H9 (cell line): ENCODE results near the gene BPIFA1. TPM values are rescaled to one million over a fixed set of nuclear protein-coding genes. Genes with fewer than 3 reads are reported as not detected.

Source experiments
- DNase-seq: peaks from one replicate; pipeline ENCODE4 v3.0.0-alpha.2; 2017
- H2AFZ ChIP-seq: one replicate; pipeline ENCODE4 v1.6.1; 2013; ENCODE audit warnings: mild to moderate bottlenecking, low read length, control low read depth, moderate library complexity
- H2AK5ac ChIP-seq: 2 replicates; pipeline ENCODE4 v1.6.1; 2013; ENCODE audit warnings: low read length, control low read depth, mixed read lengths; ENCODE audit not compliant: insufficient read length
- H2BK120ac ChIP-seq: one replicate; pipeline ENCODE4 v1.6.1; 2013; ENCODE audit warnings: low read depth, mild to moderate bottlenecking, low read length, control low read depth, inconsistent platforms; ENCODE audit not compliant: poor library complexity, severe bottlenecking
- H2BK12ac ChIP-seq: 2 replicates; pipeline ENCODE4 v1.6.1; 2013; ENCODE audit warnings: low read length, control low read depth, mixed read lengths, low read depth; ENCODE audit not compliant: insufficient read length
- H2BK15ac ChIP-seq: 2 replicates; pipeline ENCODE4 v1.6.1; 2013; ENCODE audit warnings: low read depth, low read length, control low read depth
- H2BK20ac ChIP-seq: one replicate; pipeline ENCODE4 v1.6.1; 2013; ENCODE audit warnings: low read depth, mild to moderate bottlenecking, low read length, control low read depth, inconsistent platforms; ENCODE audit not compliant: poor library complexity, severe bottlenecking
- H2BK5ac ChIP-seq: 2 replicates; pipeline ENCODE4 v1.6.1; 2013; ENCODE audit warnings: low read length, control low read depth, mixed read lengths; ENCODE audit not compliant: insufficient read length
- H3K14ac ChIP-seq: 2 replicates; pipeline ENCODE4 v1.6.1; 2013; ENCODE audit warnings: low read length, control low read depth; ENCODE audit not compliant: insufficient read depth
- H3K18ac ChIP-seq: 2 replicates; pipeline ENCODE4 v1.6.1; 2013; ENCODE audit warnings: low read depth, mild to moderate bottlenecking, mixed read lengths, low read length, control low read depth; ENCODE audit not compliant: insufficient read length
- H3K23ac ChIP-seq: 2 replicates; pipeline ENCODE4 v1.6.1; 2013; ENCODE audit warnings: low read length, control low read depth, mixed read lengths, low read depth; ENCODE audit not compliant: insufficient read length
- H3K23me2 ChIP-seq: 2 replicates; pipeline ENCODE4 v1.6.1; 2013; ENCODE audit warnings: low read depth, mild to moderate bottlenecking, mixed read lengths, low read length, control low read depth; ENCODE audit not compliant: insufficient read length, poor library complexity, severe bottlenecking
- H3K27ac ChIP-seq: 2 replicates; pipeline ENCODE4 v1.5.1; 2013; ENCODE audit warnings: low read length, control low read depth, mixed read lengths, low read depth; ENCODE audit not compliant: insufficient read length
- H3K27me3 ChIP-seq: 2 replicates; pipeline ENCODE4 v1.6.1; 2013; ENCODE audit warnings: low read length, control low read depth, inconsistent platforms; ENCODE audit not compliant: insufficient read depth
- H3K4ac ChIP-seq: 2 replicates; pipeline ENCODE4 v1.6.1; 2013; ENCODE audit warnings: low read depth, mild to moderate bottlenecking, control low read depth, inconsistent platforms, low read length, moderate library complexity
- H3K4me1 ChIP-seq: 2 replicates; pipeline ENCODE4 v1.6.1; 2013; ENCODE audit warnings: low read length, control low read depth, inconsistent platforms; ENCODE audit not compliant: insufficient read depth
- H3K4me2 ChIP-seq: 2 replicates; pipeline ENCODE4 v1.6.1; 2013; ENCODE audit warnings: low read length, control low read depth, mixed read lengths; ENCODE audit not compliant: insufficient read length, insufficient read depth
- H3K56ac ChIP-seq: 2 replicates; pipeline ENCODE4 v1.6.1; 2013; ENCODE audit warnings: low read depth, mild to moderate bottlenecking, mixed read lengths, low read length, control low read depth; ENCODE audit not compliant: insufficient read length
- H3K79me1 ChIP-seq: 2 replicates; pipeline ENCODE4 v1.6.1; 2013; ENCODE audit warnings: low read depth, mild to moderate bottlenecking, moderate library complexity, low read length, control low read depth, inconsistent platforms; ENCODE audit not compliant: insufficient read depth, poor library complexity, severe bottlenecking
- H3K79me2 ChIP-seq: 2 replicates; pipeline ENCODE4 v1.6.1; 2013; ENCODE audit warnings: low read length, control low read depth, inconsistent platforms; ENCODE audit not compliant: insufficient read depth
- H3K9ac ChIP-seq: 2 replicates; pipeline ENCODE4 v1.6.1; 2013; ENCODE audit warnings: low read length, control low read depth, mixed read lengths; ENCODE audit not compliant: insufficient read length; ENCODE audit errors: extremely low read depth
- H3K9me3 ChIP-seq: one replicate; pipeline ENCODE4 v1.6.1; 2013; ENCODE audit warnings: low read depth, low read length, inconsistent platforms; ENCODE audit not compliant: control insufficient read depth
- H3T11ph ChIP-seq: one replicate; pipeline ENCODE4 v1.6.1; 2013; ENCODE audit warnings: mild to moderate bottlenecking, low read length, control low read depth, inconsistent platforms
- H4K20me1 ChIP-seq: one replicate; pipeline ENCODE4 v1.6.1; 2013; ENCODE audit not compliant: control insufficient read depth, insufficient read length, insufficient read depth
- H4K5ac ChIP-seq: 2 replicates; pipeline ENCODE4 v1.6.1; 2013; ENCODE audit warnings: low read depth, mild to moderate bottlenecking, mixed read lengths, low read length, control low read depth; ENCODE audit not compliant: insufficient read length
- H4K8ac ChIP-seq: replicated peaks from 2 replicates; pipeline ENCODE4 v1.6.1; 2013; ENCODE audit warnings: low read length, control low read depth, mixed read lengths, low read depth; ENCODE audit not compliant: insufficient read length
- H4K91ac ChIP-seq: 2 replicates; pipeline ENCODE4 v1.6.1; 2013; ENCODE audit warnings: low read depth, mild to moderate bottlenecking, moderate library complexity, mixed read lengths, low read length, control low read depth; ENCODE audit not compliant: insufficient read length
- H3K27ac Mint-ChIP-seq, 3 experiments: 2 replicates in 2 of 3; 3 replicates in 1 of 3; pipeline ENCODE4 v1.8.0; 2020 to 2021; ENCODE audit warnings: mixed read lengths in 3 of 3, mild to moderate bottlenecking in 1 of 3, moderate library complexity in 1 of 3
- H3K27me3 Mint-ChIP-seq: 2 replicates; pipeline ENCODE4 v1.8.0; 2021; ENCODE audit warnings: low read depth, mild to moderate bottlenecking, moderate library complexity, mixed read lengths
- H3K36me3 Mint-ChIP-seq, 3 experiments: 2 replicates in 2 of 3; 3 replicates in 1 of 3; pipeline ENCODE4 v1.8.0; 2020 to 2021; ENCODE audit warnings: low read depth in 3 of 3, mixed read lengths in 3 of 3; ENCODE audit not compliant: insufficient read depth in 1 of 3
- H3K4me1 Mint-ChIP-seq, 2 experiments: 2 replicates each; pipeline ENCODE4 v1.8.0; 2020; ENCODE audit warnings: mixed read lengths in 2 of 2
- H3K4me3 Mint-ChIP-seq, 2 experiments: 2 replicates in 1 of 2; 3 replicates in 1 of 2; pipeline ENCODE4 v1.8.0; 2020 to 2021; ENCODE audit warnings: mild to moderate bottlenecking in 2 of 2, mixed read lengths in 2 of 2, moderate library complexity in 1 of 2
- H3K9me3 Mint-ChIP-seq, 2 experiments: 2 replicates in 1 of 2; 3 replicates in 1 of 2; pipeline ENCODE4 v1.8.0; 2020; ENCODE audit warnings: mild to moderate bottlenecking in 2 of 2, mixed read lengths in 2 of 2, moderate library complexity in 1 of 2
- WGBS: extraction: QIAGEN DNeasy Blood & Tissue Kit; methylation state at CpG from one replicate; pipeline ENCODE4 v1.1.7; 2013; ENCODE audit warnings: missing lambda C conversion rate, low lambda C conversion rate, mixed read lengths; ENCODE audit not compliant: insufficient read length; ENCODE audit errors: extremely low coverage; 5-methylcytosine and 5-hydroxymethylcytosine counted together
- total RNA-seq: library from RNA; stranded (reverse); gene quantifications from 2 replicates; pipeline ENCODE4 v1.2.1, GENCODE V29; 2021
- TF ChIP-seq, protein P1 (sequence below): fragments of 200-600 bp; sonication (generic); conservative IDR thresholded peaks from 3 replicates; pipeline ENCODE4 v1.8.0; 2021; ENCODE audit warnings: antibody characterized with exemption, mild to moderate bottlenecking

The BPIFA1 gene
- total RNA-seq, 1 experiment from 2014 or later = not detected

DNA sequence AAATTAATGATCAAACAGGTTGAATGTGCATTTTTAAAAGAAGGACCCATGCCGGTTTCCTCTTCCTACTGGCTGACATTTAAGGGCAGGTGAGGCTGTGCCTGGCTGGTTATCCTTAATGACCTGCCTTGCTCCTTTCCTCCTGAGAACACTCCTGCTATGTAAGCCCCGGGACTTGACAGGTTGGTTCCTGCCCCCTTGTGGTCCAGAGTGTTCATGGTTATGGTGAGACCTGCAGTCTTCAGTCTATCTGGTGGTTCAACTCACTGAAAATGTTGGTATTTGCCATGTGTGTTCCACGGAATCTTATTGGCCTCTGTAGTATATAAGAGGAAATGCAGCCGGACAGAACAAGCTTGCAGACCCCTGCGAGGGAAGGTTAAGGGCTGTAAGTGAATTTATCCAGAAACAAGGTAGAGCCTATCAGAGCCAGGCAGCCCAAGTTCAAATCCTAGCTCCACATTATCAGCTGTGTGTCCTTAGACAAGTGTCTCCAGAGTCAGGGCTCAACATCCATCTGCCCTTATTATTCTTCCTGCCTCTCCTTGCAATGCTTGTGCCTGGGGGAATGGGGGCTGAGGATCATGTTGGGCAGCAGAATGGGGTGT lies 23.9 kb upstream of the BPIFA1 start:
- Histone ChIP-seq H3K9me3 (no peaks in the 10 kb centered on the region), H3K4me1 (no peaks in the 10 kb centered on the region), H3K4me2 (no peak overlapping the region), H3K14ac (no peak overlapping the region), H4K8ac (no peak overlapping the region), H3K23ac (no peak overlapping the region), H2AK5ac (no peak overlapping the region), H3K27me3 (no peaks in the 10 kb centered on the region; the same call in 1 of the 2 replicates), H2BK20ac (no peak overlapping the region), H3K23me2 (no peaks in the 10 kb centered on the region), H3K9ac (no peak overlapping the region), H4K91ac (no peak overlapping the region), H3K56ac (no peak overlapping the region), H3T11ph (no peak overlapping the region), H3K18ac (no peak overlapping the region), H3K27ac (no peak overlapping the region), H2BK120ac (no peak overlapping the region), H4K20me1 (no peaks in the 10 kb centered on the region), H2BK5ac (no peak overlapping the region), H3K79me2 (no peaks in the 10 kb centered on the region), H2BK15ac (no peak overlapping the region), H4K5ac (no peak overlapping the region), H2AFZ (no peak overlapping the region), H2BK12ac (no peak overlapping the region), H3K4ac (no peak overlapping the region), H3K79me1 (no peaks in the 10 kb centered on the region)
- peaks cover 49% of the 10 kb centered on the region for H3K27me3 Mint-ChIP-seq
- TF ChIP-seq, protein P1, sequence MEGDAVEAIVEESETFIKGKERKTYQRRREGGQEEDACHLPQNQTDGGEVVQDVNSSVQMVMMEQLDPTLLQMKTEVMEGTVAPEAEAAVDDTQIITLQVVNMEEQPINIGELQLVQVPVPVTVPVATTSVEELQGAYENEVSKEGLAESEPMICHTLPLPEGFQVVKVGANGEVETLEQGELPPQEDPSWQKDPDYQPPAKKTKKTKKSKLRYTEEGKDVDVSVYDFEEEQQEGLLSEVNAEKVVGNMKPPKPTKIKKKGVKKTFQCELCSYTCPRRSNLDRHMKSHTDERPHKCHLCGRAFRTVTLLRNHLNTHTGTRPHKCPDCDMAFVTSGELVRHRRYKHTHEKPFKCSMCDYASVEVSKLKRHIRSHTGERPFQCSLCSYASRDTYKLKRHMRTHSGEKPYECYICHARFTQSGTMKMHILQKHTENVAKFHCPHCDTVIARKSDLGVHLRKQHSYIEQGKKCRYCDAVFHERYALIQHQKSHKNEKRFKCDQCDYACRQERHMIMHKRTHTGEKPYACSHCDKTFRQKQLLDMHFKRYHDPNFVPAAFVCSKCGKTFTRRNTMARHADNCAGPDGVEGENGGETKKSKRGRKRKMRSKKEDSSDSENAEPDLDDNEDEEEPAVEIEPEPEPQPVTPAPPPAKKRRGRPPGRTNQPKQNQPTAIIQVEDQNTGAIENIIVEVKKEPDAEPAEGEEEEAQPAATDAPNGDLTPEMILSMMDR = peak; percentile 88
- H3K4me1 Mint-ChIP-seq = peaks cover 2 to 4% of the 10 kb centered on the region in 2 experiments; a peak in 2 of 4 replicates
- H3K36me3 Mint-ChIP-seq = no peaks in the 10 kb centered on the region
- H3K9me3 Mint-ChIP-seq = no peaks in the 10 kb centered on the region
- WGBS = no CpG with 5 or more reads among the region's 5 CpGs
- H3K27ac Mint-ChIP-seq = no peak overlapping the region
- no peak overlapping the region for H3K4me3 Mint-ChIP-seq
- DNase-seq = peak; percentile 82
